ENCODE measurements around the gene COG6.

Gene COG6

DNA sequence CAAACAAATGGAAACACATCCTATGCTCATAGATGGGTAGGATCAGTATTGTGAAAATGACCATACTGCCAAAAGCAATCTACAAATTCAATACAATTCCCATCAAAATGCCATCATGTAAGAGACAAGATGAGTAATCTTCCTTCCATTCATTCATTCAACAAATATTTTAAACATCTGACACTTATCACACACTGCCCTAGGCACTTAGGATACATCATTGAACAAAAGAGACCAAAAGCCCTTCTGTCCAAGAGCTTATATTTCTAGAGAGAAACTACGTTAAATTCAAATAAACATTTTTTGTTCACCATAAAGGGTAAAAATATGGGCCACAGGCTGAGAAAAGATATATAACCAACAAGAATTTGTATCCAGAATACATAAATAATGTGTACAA, 32.0 kb upstream of the COG6 start:
- H3K4me3 ChIP-seq (ENCODE audit: control insufficient read depth, low read depth, low read length) = no peak overlapping the region
- TF ChIP-seq, protein P1, sequence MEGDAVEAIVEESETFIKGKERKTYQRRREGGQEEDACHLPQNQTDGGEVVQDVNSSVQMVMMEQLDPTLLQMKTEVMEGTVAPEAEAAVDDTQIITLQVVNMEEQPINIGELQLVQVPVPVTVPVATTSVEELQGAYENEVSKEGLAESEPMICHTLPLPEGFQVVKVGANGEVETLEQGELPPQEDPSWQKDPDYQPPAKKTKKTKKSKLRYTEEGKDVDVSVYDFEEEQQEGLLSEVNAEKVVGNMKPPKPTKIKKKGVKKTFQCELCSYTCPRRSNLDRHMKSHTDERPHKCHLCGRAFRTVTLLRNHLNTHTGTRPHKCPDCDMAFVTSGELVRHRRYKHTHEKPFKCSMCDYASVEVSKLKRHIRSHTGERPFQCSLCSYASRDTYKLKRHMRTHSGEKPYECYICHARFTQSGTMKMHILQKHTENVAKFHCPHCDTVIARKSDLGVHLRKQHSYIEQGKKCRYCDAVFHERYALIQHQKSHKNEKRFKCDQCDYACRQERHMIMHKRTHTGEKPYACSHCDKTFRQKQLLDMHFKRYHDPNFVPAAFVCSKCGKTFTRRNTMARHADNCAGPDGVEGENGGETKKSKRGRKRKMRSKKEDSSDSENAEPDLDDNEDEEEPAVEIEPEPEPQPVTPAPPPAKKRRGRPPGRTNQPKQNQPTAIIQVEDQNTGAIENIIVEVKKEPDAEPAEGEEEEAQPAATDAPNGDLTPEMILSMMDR (conservative IDR thresholded peaks at IDR 0.05; ENCODE audit: control insufficient read depth, insufficient read depth, low read depth, low read length) = no peak
- DNase-seq (ENCODE audit: low read depth) = no peak

DNA sequence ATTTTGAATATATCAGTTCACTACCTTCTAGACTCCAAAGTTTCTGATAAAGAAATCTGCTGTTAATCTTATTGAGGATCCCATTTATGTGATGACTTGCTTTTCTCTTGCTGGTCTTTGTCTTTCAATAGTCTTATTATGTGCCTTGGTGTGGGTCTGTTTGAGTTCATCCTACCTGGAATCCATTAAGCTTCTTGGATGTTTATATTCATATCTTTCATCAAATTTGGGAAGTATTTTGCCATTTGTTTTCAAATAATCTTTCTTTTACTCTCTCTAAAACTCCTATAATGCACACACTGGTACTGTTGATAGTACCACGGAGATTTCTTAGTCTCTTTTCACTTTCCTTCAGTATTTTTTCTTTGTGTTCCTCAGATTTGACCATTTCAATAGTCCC, 24.2 kb upstream of the COG6 start:
- H3K4me3 ChIP-seq (ENCODE audit: control insufficient read depth, low read depth, low read length) = no peak overlapping the region
- TF ChIP-seq, protein P1 (conservative IDR thresholded peaks at IDR 0.05; ENCODE audit: control insufficient read depth, insufficient read depth, low read depth, low read length) = no peak
- no peak for DNase-seq (ENCODE audit: low read depth)

DNA sequence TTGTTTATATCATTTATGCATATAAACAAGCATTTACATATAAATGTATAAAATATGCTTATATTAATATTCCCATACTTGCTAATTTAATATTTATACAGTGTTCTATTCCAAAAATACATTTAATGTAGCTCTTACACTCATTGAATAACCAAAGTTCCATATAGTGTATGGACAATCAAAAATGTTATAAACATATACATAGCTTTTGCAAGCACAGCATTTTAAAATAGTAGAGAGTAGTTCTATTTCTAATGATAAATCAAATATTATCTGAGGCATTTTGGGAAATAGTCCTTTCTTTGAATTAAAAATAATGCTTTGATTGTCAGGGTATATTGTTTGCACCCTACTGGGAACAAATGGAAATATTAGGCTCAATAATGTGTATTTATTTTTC, 22.5 kb upstream of the COG6 start:
- H3K4me3 ChIP-seq (ENCODE audit: control insufficient read depth, low read depth, low read length) = no peak overlapping the region
- no peak for DNase-seq (ENCODE audit: low read depth)
- TF ChIP-seq, protein P1 (conservative IDR thresholded peaks at IDR 0.05; ENCODE audit: control insufficient read depth, insufficient read depth, low read depth, low read length) = no peak

DNA sequence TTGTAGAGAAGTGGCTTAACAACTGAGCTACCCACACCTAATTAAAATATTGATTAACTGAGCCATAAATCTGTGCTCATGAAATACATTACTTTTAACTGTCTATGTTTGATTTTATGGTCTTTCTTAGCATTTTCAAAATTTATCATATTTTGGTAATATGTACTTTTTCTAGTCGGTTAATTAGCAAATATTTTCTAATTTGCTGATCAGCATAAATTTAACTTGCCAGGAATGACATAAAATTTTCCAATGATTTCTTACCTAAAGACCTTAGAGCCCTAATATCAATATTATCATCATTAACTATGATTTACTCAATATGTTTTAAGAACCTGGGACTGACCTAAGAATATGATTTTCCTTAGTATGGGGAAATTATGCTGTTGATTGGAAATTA, 19.9 kb upstream of the COG6 start:
- TF ChIP-seq, protein P1 (conservative IDR thresholded peaks at IDR 0.05; ENCODE audit: control insufficient read depth, insufficient read depth, low read depth, low read length) = no peak
- no peak overlapping the region for H3K4me3 ChIP-seq (ENCODE audit: control insufficient read depth, low read depth, low read length)
- no peak for DNase-seq (ENCODE audit: low read depth)

DNA sequence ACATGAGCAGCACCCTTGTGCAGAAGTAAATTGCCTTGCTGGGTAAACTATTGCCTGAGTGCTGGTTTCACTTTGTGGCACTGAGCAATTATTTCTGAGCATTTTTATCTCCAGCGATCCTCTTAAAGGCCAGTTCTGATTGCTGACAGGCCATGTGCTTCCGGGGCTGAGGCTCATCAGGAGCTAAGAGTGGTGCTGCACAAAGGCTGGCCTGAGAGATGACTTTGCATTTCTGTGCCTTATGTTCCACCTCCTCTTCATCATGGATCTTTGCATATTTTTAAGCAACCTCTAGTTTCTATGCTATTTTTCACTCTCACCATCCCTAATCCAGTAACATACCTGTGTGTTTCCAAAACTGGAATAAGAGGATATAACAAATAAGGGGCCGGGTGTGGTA, 17.6 kb upstream of the COG6 start:
- DNase-seq (ENCODE audit: low read depth) = no peak
- TF ChIP-seq, protein P1 (conservative IDR thresholded peaks at IDR 0.05; ENCODE audit: control insufficient read depth, insufficient read depth, low read depth, low read length) = no peak
- H3K4me3 ChIP-seq (ENCODE audit: control insufficient read depth, low read depth, low read length) = no peak overlapping the region

DNA sequence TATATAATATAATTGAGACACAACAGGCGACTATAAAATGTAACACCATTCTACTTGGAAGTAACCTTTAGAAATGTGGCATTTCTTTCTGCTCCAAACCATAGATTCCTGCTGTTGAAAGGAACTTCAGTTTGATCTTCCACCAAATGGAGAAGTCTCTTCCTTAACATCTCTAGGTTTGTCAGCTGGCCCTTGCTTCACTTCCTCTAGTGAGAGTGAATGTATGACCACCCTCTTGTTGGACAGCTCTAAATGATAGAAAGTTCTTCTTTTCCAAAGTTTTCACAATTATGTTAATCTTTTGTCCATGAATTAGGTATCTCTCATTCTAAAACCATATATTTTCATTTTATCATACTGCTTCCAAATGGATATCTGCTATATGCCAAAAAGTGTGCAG, 13.8 kb upstream of the COG6 start:
- TF ChIP-seq, protein P1 (conservative IDR thresholded peaks at IDR 0.05; ENCODE audit: control insufficient read depth, insufficient read depth, low read depth, low read length) = no peak
- no peak for DNase-seq (ENCODE audit: low read depth)
- no peak overlapping the region for H3K4me3 ChIP-seq (ENCODE audit: control insufficient read depth, low read depth, low read length)

DNA sequence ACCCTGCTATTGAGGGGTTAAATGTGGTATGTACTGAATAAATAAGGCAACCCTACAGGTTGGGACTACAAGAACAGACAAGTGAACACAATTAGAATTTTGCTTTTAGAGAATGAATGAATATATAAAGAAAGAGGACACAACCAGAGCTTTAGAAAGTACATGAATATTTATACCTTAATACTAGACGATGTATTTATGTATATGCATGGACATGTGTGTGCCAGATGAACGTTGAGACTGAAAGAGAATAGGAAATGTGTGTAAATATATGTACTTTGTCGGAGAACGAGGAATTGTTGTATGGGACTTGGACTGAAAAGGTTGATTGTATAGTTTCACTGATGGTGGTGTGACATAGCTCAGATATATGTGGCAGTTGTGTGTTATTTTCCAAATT, 9.3 kb upstream of the COG6 start:
- no peak for DNase-seq (ENCODE audit: low read depth)
- TF ChIP-seq, protein P1 (conservative IDR thresholded peaks at IDR 0.05; ENCODE audit: control insufficient read depth, insufficient read depth, low read depth, low read length) = no peak
- H3K4me3 ChIP-seq (ENCODE audit: control insufficient read depth, low read depth, low read length) = no peak overlapping the region
